Effector memory CD4-positive, alpha-beta T cell (primary cell): Measurements from ENCODE around the gene HMGN4.

ENCODE experiments used
- DNase-seq, 3 donors: peaks; one replicate each; pipeline ENCODE4 v3.0.0-alpha.2; 2020
- H3K27ac ChIP-seq: 2 replicates; pipeline ENCODE4 v1.7.0; 2013; ENCODE audit warnings: mild to moderate bottlenecking, low read length, moderate library complexity; ENCODE audit not compliant: insufficient read depth, poor library complexity, severe bottlenecking
- H3K27me3 ChIP-seq: replicated peaks from 2 replicates; pipeline ENCODE4 v1.7.0; 2013; ENCODE audit warnings: mild to moderate bottlenecking, low read length; ENCODE audit not compliant: insufficient read depth, control insufficient read depth, poor library complexity, severe bottlenecking
- H3K36me3 ChIP-seq: 2 replicates; pipeline ENCODE4 v1.7.0; 2013; ENCODE audit warnings: mild to moderate bottlenecking, low read length, moderate library complexity; ENCODE audit not compliant: control insufficient read depth, insufficient read depth
- H3K4me1 ChIP-seq: 2 replicates; pipeline ENCODE4 v1.7.0; 2013; ENCODE audit warnings: low read length, mild to moderate bottlenecking; ENCODE audit not compliant: control insufficient read depth, insufficient read depth, poor library complexity, severe bottlenecking
- H3K4me3 ChIP-seq: 2 replicates; pipeline ENCODE4 v1.7.0; 2013; ENCODE audit warnings: low read length, low read depth, mild to moderate bottlenecking; ENCODE audit not compliant: insufficient read depth, poor library complexity, severe bottlenecking
- H3K9me3 ChIP-seq: 2 replicates; pipeline ENCODE4 v1.7.0; 2013; ENCODE audit warnings: mild to moderate bottlenecking, low read length, moderate library complexity; ENCODE audit not compliant: control insufficient read depth
- total RNA-seq, 3 donors: gene quantifications; one replicate each; lab custom pipeline; 2026; lab: John Stamatoyannopoulos, UW

Gene HMGN4
- total RNA-seq: 71.5 to 89.0 (median 72.4) reads per million in 3 donors

DNA sequence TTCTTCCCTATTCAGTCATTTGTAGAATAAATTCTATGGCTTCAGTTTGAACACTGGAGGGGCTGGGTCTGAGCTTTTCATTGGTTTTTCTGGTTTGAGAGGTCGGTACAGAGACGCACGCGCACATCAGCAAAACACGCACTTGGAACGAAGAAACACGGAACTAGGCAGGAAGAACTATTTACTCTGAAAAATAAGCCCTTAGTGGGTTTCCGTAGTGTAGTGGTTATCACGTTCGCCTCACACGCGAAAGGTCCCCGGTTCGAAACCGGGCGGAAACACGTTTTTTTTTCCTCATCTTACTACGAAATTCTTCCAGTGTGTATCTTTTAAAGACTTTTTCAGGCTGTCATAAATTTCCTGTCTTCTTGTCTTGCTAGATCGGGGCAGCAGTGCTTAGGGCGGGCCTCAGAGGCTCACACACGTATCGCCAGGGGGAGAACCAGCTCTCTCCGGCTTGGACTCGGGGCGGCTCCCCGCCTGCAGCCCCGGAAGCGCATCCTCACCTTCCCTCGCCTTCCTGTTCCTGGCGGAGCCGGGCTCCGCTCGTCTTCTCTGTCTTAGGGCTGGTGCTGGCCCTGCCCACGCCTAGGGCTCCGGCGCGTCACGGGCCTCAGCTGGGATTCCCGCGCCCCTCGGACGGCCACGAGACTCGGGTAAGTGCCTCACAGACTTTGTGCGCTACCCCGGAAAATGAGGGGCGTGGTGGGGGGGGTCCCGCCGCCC, at the start of gene HMGN4:
TSS of gene HMGN4 (plus strand) at position 521 of the 726 bp plus-strand sequence. CDS start 6,841 bp downstream, outside the sequence.
- H3K9me3 ChIP-seq: no peaks in the 10 kb centered on the region
- peaks cover 4% of the 10 kb centered on the region for H3K36me3 ChIP-seq
- H3K4me1 ChIP-seq: peaks cover 11% of the 10 kb centered on the region
- DNase-seq: peak; percentile 71 to 76 (median 75)
- H3K27ac ChIP-seq: peak within 1 kb of the TSS; percentile 85
- peak within 1 kb of the TSS; percentile 92 for H3K4me3 ChIP-seq
- H3K27me3 ChIP-seq: no peaks in the 10 kb centered on the region

DNA sequence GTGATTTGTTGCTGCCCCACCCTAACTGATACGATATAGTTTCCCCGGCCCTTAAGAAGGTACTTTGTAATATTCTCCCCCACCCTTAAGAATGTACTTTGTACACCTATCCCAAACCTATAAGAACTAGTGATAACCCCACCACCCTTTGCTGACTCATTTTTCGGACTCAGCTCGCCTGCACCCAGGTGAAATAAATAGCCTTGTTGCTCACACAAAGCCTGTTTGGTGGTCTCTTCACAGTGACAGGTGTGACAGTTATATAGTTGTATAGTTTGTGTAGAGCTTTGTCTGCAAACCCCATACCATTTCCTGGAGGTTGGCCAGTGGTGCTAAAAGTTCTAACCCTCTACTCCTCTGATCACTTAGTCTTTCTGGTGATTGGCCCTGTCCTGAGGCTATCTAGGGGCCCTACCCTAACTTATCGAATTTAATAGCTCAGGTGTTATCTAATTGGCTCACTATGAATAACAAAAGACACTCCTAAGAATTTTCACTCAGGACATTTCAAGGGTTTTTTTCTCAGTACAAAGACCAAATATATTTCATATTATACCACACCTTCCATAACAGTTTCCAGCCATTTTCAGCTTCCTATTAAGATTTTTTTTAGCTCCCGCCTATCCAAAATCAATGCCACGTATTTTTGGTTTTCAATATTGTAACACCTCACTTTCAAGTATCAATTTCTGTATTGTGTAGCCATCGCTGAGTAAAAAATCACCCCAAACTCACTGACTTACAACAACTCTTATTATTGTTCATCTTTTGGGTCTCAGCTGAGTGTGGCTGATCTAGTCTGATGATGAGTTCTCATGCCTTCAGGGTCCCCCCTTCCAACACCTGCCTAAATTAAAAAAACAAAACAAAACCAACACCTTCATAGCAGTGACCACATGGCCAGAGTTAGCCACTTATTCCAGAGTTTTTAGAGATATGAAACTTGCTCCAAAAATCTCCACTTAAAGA, 47.9 kb upstream of the HMGN4 start:
- H3K9me3 ChIP-seq: no peaks in the 10 kb centered on the region
- H3K27ac ChIP-seq: no peak overlapping the region
- H3K4me3 ChIP-seq: no peak overlapping the region
- H3K4me1 ChIP-seq: no peaks in the 10 kb centered on the region
- no peaks in the 10 kb centered on the region for H3K36me3 ChIP-seq
- no peaks in the 10 kb centered on the region for H3K27me3 ChIP-seq
- DNase-seq: no peak

DNA sequence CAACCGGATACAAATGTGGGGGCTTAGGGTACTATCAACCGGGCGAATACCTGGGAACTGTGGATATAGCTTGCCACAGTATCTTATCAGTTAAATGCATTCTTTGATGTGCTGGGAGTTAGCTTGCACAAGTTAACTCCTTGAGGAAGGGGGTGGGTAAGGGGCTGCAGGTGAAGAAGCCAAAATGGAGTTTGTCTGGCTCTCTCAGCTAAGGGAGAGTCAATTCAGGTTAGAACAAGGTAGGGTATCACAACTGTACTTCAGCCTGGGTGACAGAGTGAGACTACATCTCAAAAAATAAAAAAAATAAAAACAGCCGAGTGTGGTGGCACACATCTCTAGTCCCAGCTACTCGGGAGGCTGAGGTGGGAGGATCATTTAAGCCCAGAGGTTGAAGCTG, 46.6 kb upstream of the HMGN4 start:
- no peaks in the 10 kb centered on the region for H3K9me3 ChIP-seq
- no peaks in the 10 kb centered on the region for H3K27me3 ChIP-seq
- no peak for DNase-seq
- no peaks in the 10 kb centered on the region for H3K4me1 ChIP-seq
- H3K27ac ChIP-seq: no peak overlapping the region
- no peak overlapping the region for H3K4me3 ChIP-seq
- H3K36me3 ChIP-seq: no peaks in the 10 kb centered on the region

DNA sequence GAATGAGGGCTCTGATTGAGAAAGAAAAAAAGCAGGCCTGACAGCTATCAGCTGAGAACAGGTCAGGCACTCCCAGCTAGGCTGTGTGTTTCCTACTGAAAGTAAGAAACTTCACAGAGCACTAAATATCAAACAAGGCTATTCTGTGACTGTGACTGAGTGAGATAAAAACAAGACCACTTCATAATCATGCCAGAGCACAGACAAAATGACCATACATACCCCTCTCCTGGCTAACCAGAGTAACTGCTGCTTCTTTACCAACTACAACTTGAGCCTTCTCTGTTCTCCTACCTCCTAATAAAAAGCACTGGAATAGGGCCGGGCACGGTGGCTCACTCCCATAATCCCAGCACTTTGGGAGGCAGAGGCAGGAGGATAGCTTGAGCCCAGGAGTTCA, 44.9 kb upstream of the HMGN4 start:
- no peak overlapping the region for H3K4me3 ChIP-seq
- no peak for DNase-seq
- H3K27ac ChIP-seq: no peak overlapping the region
- H3K27me3 ChIP-seq: no peaks in the 10 kb centered on the region
- H3K4me1 ChIP-seq: no peaks in the 10 kb centered on the region
- no peaks in the 10 kb centered on the region for H3K9me3 ChIP-seq
- no peaks in the 10 kb centered on the region for H3K36me3 ChIP-seq

DNA sequence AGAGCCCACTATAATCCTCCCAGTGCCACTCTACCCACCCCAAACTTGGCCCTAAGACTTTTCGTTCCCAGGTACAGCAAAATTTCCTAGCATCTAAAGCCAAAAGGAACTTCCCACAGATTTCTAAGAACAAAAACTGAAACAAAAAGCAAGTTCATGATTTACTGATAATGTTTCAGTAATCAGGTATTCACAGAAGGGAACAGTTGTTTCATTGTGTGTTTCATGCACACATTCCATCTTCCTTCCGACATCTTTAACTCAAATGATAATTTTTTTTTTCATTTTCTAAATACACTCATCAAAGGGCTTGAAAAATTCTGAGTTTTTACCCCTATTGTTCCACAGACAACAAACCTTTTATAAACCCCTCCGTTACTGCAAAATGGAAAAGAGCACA, 44.0 kb upstream of the HMGN4 start:
- H3K36me3 ChIP-seq: no peaks in the 10 kb centered on the region
- no peaks in the 10 kb centered on the region for H3K27me3 ChIP-seq
- no peak overlapping the region for H3K4me3 ChIP-seq
- DNase-seq: no peak
- H3K4me1 ChIP-seq: no peaks in the 10 kb centered on the region
- H3K27ac ChIP-seq: no peak overlapping the region
- H3K9me3 ChIP-seq: no peaks in the 10 kb centered on the region

DNA sequence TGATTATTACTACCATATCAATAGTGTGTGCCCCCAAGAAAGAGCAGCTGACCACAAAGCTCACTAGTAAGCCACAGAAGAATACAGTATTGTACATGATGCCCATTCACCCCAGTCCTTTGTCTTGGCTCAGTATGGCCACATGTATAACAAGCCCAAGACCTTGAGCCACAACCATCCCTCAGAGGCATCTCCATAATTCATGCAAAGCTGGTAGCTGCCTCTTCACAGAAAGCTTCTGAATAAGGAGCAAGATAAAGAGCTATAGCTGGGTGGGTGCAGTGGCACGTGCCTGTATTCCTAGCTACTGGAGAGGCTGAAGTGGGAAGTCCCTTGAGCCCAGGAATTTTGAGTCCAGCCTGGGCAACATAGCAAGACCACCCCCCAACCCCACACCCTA, 42.9 kb upstream of the HMGN4 start:
- Histone ChIP-seq H3K4me3 (no peak overlapping the region), H3K27me3 (no peaks in the 10 kb centered on the region), H3K27ac (no peak overlapping the region), H3K36me3 (no peaks in the 10 kb centered on the region), H3K9me3 (no peaks in the 10 kb centered on the region), H3K4me1 (no peaks in the 10 kb centered on the region)
- DNase-seq: no peak

DNA sequence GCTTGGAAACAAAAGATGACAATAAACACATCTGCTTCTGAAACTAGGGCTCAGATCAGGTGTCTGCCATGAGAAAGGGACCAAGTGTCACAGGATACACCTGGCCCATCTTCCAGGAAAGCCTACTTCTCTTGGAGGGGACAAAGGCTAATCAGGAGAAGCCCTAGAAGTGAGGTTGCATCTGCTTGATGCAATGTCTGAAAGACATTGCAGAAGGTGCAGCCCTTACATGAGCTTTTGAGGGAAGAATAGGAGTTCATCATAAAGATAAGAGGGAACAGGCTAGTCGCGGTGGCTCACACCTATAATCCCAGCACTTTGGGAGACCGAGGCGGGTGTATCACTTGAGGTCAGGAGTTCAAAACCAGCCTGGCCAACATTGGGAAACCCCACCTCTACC, 40.6 kb upstream of the HMGN4 start:
- Histone ChIP-seq H3K4me3 (no peak overlapping the region), H3K4me1 (peaks cover 3% of the 10 kb centered on the region), H3K9me3 (no peaks in the 10 kb centered on the region), H3K36me3 (no peaks in the 10 kb centered on the region), H3K27me3 (peaks cover 8% of the 10 kb centered on the region), H3K27ac (no peak overlapping the region)
- no peak for DNase-seq

DNA sequence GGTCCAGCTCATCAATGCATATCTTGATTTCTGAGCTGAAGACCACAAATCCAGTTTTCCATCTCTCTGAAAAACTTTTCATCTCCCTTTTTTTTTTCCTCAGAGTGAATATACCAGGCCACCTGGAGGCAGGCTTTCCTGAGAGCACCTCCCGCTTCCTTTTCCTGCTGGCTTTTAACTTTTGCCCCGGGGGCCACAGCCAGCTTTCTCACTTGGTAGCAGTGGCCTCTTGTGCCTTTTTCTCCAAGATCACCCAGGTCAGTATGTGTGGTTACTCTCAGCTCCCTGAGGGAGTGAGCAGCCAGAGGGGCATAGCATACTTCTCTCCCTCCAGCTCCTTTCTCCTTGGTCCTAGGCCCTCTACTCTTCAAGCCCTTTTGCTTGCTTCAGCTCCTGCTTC, 38.1 kb upstream of the HMGN4 start, which contains the start of gene BTN1A1:
TSS of gene BTN1A1 (plus strand) at position 202 of the 400 bp plus-strand sequence. CDS start 984 bp downstream, outside the sequence.
- H3K27ac ChIP-seq: no peak within 1 kb of the TSS
- peaks cover 3% of the 10 kb centered on the region for H3K4me1 ChIP-seq
- no peaks in the 10 kb centered on the region for H3K36me3 ChIP-seq
- no peak within 1 kb of the TSS for H3K4me3 ChIP-seq
- no peaks in the 10 kb centered on the region for H3K9me3 ChIP-seq
- no peak for DNase-seq
- peaks cover 15% of the 10 kb centered on the region for H3K27me3 ChIP-seq

DNA sequence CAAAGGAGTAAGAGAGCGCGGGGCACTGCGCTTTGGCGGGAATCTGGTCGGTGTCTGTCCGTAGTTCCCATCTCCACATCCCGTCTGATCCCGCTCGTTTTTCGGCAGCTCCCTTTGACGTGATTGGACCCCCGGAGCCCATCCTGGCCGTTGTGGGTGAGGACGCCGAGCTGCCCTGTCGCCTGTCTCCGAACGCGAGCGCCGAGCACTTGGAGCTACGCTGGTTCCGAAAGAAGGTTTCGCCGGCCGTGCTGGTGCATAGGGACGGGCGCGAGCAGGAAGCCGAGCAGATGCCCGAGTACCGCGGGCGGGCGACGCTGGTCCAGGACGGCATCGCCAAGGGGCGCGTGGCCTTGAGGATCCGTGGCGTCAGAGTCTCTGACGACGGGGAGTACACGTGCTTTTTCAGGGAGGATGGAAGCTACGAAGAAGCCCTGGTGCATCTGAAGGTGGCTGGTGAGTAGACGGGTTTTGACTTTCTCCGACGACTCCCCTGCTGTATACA, 36.6 kb upstream of the HMGN4 start:
- Histone ChIP-seq H3K27me3 (peaks cover 15% of the 10 kb centered on the region), H3K4me1 (peaks cover 3% of the 10 kb centered on the region), H3K4me3 (peak overlapping the region; percentile 37), H3K36me3 (no peaks in the 10 kb centered on the region), H3K27ac (no peak overlapping the region), H3K9me3 (no peaks in the 10 kb centered on the region)
- peak in 2 of 3 donors; percentile 1 to 11 for DNase-seq
